ENCODE data around the gene ABCB11. TPM values are rescaled to one million over a fixed set of nuclear protein-coding genes. Genes with fewer than 3 reads are reported as not detected.

ABCB11 gene
- total and polyA plus RNA-seq, 2 donors (not counting 3 experiments of a cell fraction or from before 2014, with no cell fraction given): 0.22 to 0.44 TPM

- Histone ChIP-seq H3K36me3 (ENCODE audit: control insufficient read depth in 2 of 2, extremely low read depth in 1 of 2, insufficient read depth in 2 of 2, low read length in 2 of 2) (no peaks in the 10 kb centered on the region), H3K9ac (replicated peaks; ENCODE audit: extremely low read depth, insufficient read depth, low read length) (no peak overlapping the region), H3K9me1 (replicated peaks; ENCODE audit: control insufficient read depth, extremely low read depth, insufficient read depth, low read length) (no peaks in the 10 kb centered on the region), H3K4me2 (ENCODE audit: insufficient read depth, low read length) (no peak overlapping the region), H3K27ac (ENCODE audit: insufficient read depth, low read depth, low read length) (no peak overlapping the region), H3K9me3 (replicated peaks; ENCODE audit: control insufficient read depth, insufficient read depth, low read length) (no peaks in the 10 kb centered on the region), H3K4me1 (ENCODE audit: control insufficient read depth, extremely low read depth, insufficient read depth, low read length) (no peaks in the 10 kb centered on the region), H3K79me2 (ENCODE audit: control insufficient read depth, insufficient read depth, low read length) (no peaks in the 10 kb centered on the region), H2AFZ (ENCODE audit: low read depth, low read length) (no peak overlapping the region), H3K27me3 (ENCODE audit: control insufficient read depth in 2 of 2, insufficient read depth in 2 of 2, low read length in 2 of 2) (no peaks in the 10 kb centered on the region), H4K20me1 (replicated peaks; ENCODE audit: control insufficient read depth, extremely low read depth, insufficient read depth, low read length) (no peaks in the 10 kb centered on the region), H3K4me3 (replicated peaks in 1 of 3; ENCODE audit: insufficient read depth in 1 of 3, low read depth in 1 of 3, low read length in 3 of 3) (no peak overlapping the region)
- dilution Hi-C loops (cut with MboI; ENCODE audit: extremely low pct_ligation_motif_present, low sequenced_read_pairs) (no loop called here), intact Hi-C loops (cut with micrococcal nuclease) (no loop called here)
- FAIRE-seq: no peak
- no TSS peak for BruUV-seq (replicated peaks)
- CTCF ChIA-PET: interaction anchor here (0.7 to 1.5 kb wide), 2 partner anchors 9 to 154 kb away, joined by 3 to 4 read pairs; no protein-coding TSS in a partner anchor
- DNase-seq (ENCODE audit: low read depth, low spot score): no peak
- no peak for TF ChIP-seq FOS (IDR thresholded peaks at IDR 0.05; ENCODE audit: borderline replicate concordance, insufficient read depth, low read length)
- TF ChIP-seq MYC (IDR thresholded peaks at IDR 0.05; ENCODE audit: low read depth, low read length): no peak
- TF ChIP-seq GATA2 (IDR thresholded peaks at IDR 0.05; ENCODE audit: insufficient read depth, insufficient read length, low read depth, low read length): no peak
- no peak for TF ChIP-seq JUN (IDR thresholded peaks at IDR 0.05; ENCODE audit: borderline replicate concordance, insufficient read depth, insufficient read length, low read depth)
- TF ChIP-seq CTCF (IDR thresholded peaks at IDR 0.05; ENCODE audit: extremely low read depth in 1 of 2, insufficient read depth in 1 of 2, low read depth in 1 of 2, low read length in 2 of 2): no peak
- TF ChIP-seq EZH2 (IDR thresholded peaks at IDR 0.05; ENCODE audit: borderline replicate concordance, low read depth, low read length, severe bottlenecking): no peak
- TF ChIP-seq POLR2A (IDR thresholded peaks at IDR 0.05; ENCODE audit: low read depth, low read length): no peak
- TF ChIP-seq POLR2AphosphoS5 (IDR thresholded peaks at IDR 0.05; ENCODE audit: insufficient read depth, low read depth, low read length): no peak
- TF ChIP-seq MAX (IDR thresholded peaks at IDR 0.05; ENCODE audit: insufficient read depth, insufficient read length): no peak
- POLR2A ChIA-PET: no interaction called here
Measured at GRCh38 chr2:168978461-168978861, 52.7 kb downstream of the ABCB11 start.

Data from endothelial cell of umbilical vein (primary cell).